Esophagus mucosa (tissue), 1 donor: ENCODE measurements around the gene NFATC4. TPM values are rescaled to one million over a fixed set of nuclear protein-coding genes. Genes with fewer than 3 reads are reported as not detected.

ENCODE experiments used
- total RNA-seq: library from RNA; stranded (reverse); gene quantifications from one replicate; pipeline ENCODE4 v1.2.4, GENCODE V29; 2023
- donor health status: DM: yes; HTN: yes; CAD: no.

Gene NFATC4
- total RNA-seq, 1 donor from 2014 or later = 3.4 TPM

Other genes with a start within 250 kb of the NFATC4 start
- 0.60 TPM for gene FITM1, start 237.5 kb upstream of the NFATC4 start, total RNA-seq
- 123 TPM for gene PSME1, start 232.0 kb upstream of the NFATC4 start, total RNA-seq
- gene EMC9, start 226.6 kb upstream of the NFATC4 start, total RNA-seq = 19.1 TPM
- 116 TPM for gene PSME2, start 221.6 kb upstream of the NFATC4 start, total RNA-seq
- gene RNF31, start 220.7 kb upstream of the NFATC4 start, total RNA-seq = 39.7 TPM
- 44.2 TPM for gene IRF9, start 206.9 kb upstream of the NFATC4 start, total RNA-seq
- gene REC8, start 196.1 kb upstream of the NFATC4 start, total RNA-seq = 5.4 TPM
- gene IPO4, start 179.4 kb upstream of the NFATC4 start, total RNA-seq = 44.6 TPM
- 30.3 TPM for gene TM9SF1, start 172.7 kb upstream of the NFATC4 start, total RNA-seq
- gene TSSK4, start 162.5 kb upstream of the NFATC4 start, total RNA-seq = not detected
- gene CHMP4A, start 154.7 kb upstream of the NFATC4 start, total RNA-seq = 49.0 TPM
- gene MDP1, start 152.1 kb upstream of the NFATC4 start, total RNA-seq = 9.5 TPM
- 131 TPM for gene NEDD8, start 135.8 kb upstream of the NFATC4 start, total RNA-seq
- 38.9 TPM for gene GMPR2, start 135.3 kb upstream of the NFATC4 start, total RNA-seq
- 97.0 TPM for gene TINF2, start 125.6 kb upstream of the NFATC4 start, total RNA-seq
- 1,652 TPM for gene TGM1, start 105.0 kb upstream of the NFATC4 start, total RNA-seq
- 91.5 TPM for gene RABGGTA, start 96.6 kb upstream of the NFATC4 start, total RNA-seq
- gene DHRS1, start 68.4 kb upstream of the NFATC4 start, total RNA-seq = 110 TPM
- gene NOP9, start 68.3 kb upstream of the NFATC4 start, total RNA-seq = 20.5 TPM
- gene CIDEB, start 60.2 kb upstream of the NFATC4 start, total RNA-seq = 27.4 TPM
- 82.9 TPM for gene LTB4R2, start 58.0 kb upstream of the NFATC4 start, total RNA-seq
- 94.9 TPM for gene LTB4R, start 56.7 kb upstream of the NFATC4 start, total RNA-seq
- gene ADCY4, start 33.1 kb upstream of the NFATC4 start, total RNA-seq = 4.5 TPM
- 10.5 TPM for gene RIPK3, start 28.2 kb upstream of the NFATC4 start, total RNA-seq
- gene NYNRIN, start 30.8 kb downstream of the NFATC4 start, total RNA-seq = 6.1 TPM
- 0.44 TPM for gene CBLN3, start 61.5 kb downstream of the NFATC4 start, total RNA-seq
- gene KHNYN, start 61.8 kb downstream of the NFATC4 start, total RNA-seq = 32.0 TPM
- 23.8 TPM for gene SDR39U1, start 74.6 kb downstream of the NFATC4 start, total RNA-seq
- gene CMA1, start 140.1 kb downstream of the NFATC4 start, total RNA-seq = 0.64 TPM
- not detected for gene CTSG, start 208.1 kb downstream of the NFATC4 start, total RNA-seq
- gene GZMH, start 241.5 kb downstream of the NFATC4 start, total RNA-seq = not detected